GM23338 (cell line): ENCODE data around the gene HOXB5. TPM values are rescaled to one million over a fixed set of nuclear protein-coding genes. Genes with fewer than 3 reads are reported as not detected.

Experiments used
- ATAC-seq: fragments of 200-7000 bp; cut with Tn5 transposase; 3 replicates; pipeline ENCODE4 v1.9.1; 2020
- DNase-seq: peaks from one replicate; pipeline ENCODE4 v3.0.0-alpha.2; 2015; ENCODE audit warnings: low spot score
- H2AFZ ChIP-seq: fragments of 200-600 bp; sonication (generic); 2 replicates; pipeline ENCODE4 v1.8.0; 2016; ENCODE audit warnings: antibody characterized with exemption, mild to moderate bottlenecking, moderate library complexity
- H3F3A ChIP-seq: fragments of 200-600 bp; sonication (generic); replicated peaks from 2 replicates; pipeline ENCODE4 v1.8.0; 2017; ENCODE audit warnings: antibody characterized with exemption, mixed run types, low read depth
- H3K27ac ChIP-seq: fragments of 200-600 bp; sonication (generic); 2 replicates; pipeline ENCODE4 v1.6.1; 2016; ENCODE audit warnings: low read depth
- H3K27me3 ChIP-seq: fragments of 200-600 bp; sonication (generic); 2 replicates; pipeline ENCODE4 v1.8.0; 2016; ENCODE audit warnings: mild to moderate bottlenecking, mixed run types, moderate library complexity; ENCODE audit not compliant: insufficient read depth
- H3K36me3 ChIP-seq: fragments of 200-600 bp; sonication (generic); 2 replicates; pipeline ENCODE4 v1.8.0; 2016; ENCODE audit warnings: mild to moderate bottlenecking; ENCODE audit not compliant: insufficient read depth
- H3K4me1 ChIP-seq: fragments of 200-600 bp; sonication (generic); 2 replicates; pipeline ENCODE4 v1.8.0; 2016; ENCODE audit warnings: mild to moderate bottlenecking, moderate library complexity; ENCODE audit not compliant: insufficient read depth
- H3K4me2 ChIP-seq: fragments of 200-600 bp; sonication (generic); 2 replicates; pipeline ENCODE4 v1.7.1; 2017; ENCODE audit warnings: mixed run types
- H3K4me3 ChIP-seq: fragments of 200-600 bp; sonication (generic); 2 replicates; pipeline ENCODE4 v1.6.1; 2016; ENCODE audit warnings: mixed run types
- H3K79me2 ChIP-seq: fragments of 200-600 bp; sonication (generic); replicated peaks from 2 replicates; pipeline ENCODE4 v1.8.0; 2017; ENCODE audit warnings: mild to moderate bottlenecking; ENCODE audit not compliant: insufficient read depth
- H3K9me2 ChIP-seq: fragments of 200-600 bp; sonication (generic); 2 replicates; pipeline ENCODE4 v1.8.0; 2017; ENCODE audit not compliant: insufficient read depth
- H4K20me1 ChIP-seq: fragments of 200-600 bp; sonication (generic); replicated peaks from 2 replicates; pipeline ENCODE4 v1.8.0; 2017; ENCODE audit warnings: mild to moderate bottlenecking; ENCODE audit not compliant: insufficient read depth
- H3K27ac Mint-ChIP-seq: 2 replicates; pipeline ENCODE4 v1.8.0; 2020; ENCODE audit warnings: inconsistent platforms, mild to moderate bottlenecking, moderate library complexity, mixed read lengths
- H3K27me3 Mint-ChIP-seq: 3 replicates; pipeline ENCODE4 v1.8.0; 2022; ENCODE audit warnings: low read depth, mild to moderate bottlenecking, moderate library complexity, mixed read lengths, inconsistent platforms; ENCODE audit not compliant: insufficient read depth, poor library complexity
- H3K36me3 Mint-ChIP-seq: 3 replicates; pipeline ENCODE4 v1.8.0; 2021; ENCODE audit warnings: low read depth, mild to moderate bottlenecking, inconsistent platforms, moderate library complexity, mixed read lengths
- H3K4me1 Mint-ChIP-seq: 3 replicates; pipeline ENCODE4 v1.8.0; 2020; ENCODE audit warnings: mild to moderate bottlenecking, inconsistent platforms, mixed read lengths
- H3K4me3 Mint-ChIP-seq: 3 replicates; pipeline ENCODE4 v1.8.0; 2021; ENCODE audit warnings: moderate library complexity, mild to moderate bottlenecking, inconsistent platforms, mixed read lengths
- H3K9me3 Mint-ChIP-seq: 3 replicates; pipeline ENCODE4 v1.8.0; 2020; ENCODE audit warnings: moderate library complexity, mild to moderate bottlenecking, inconsistent platforms, mixed read lengths
- CTCF ChIP-seq, 2 experiments: fragments of 200-600 bp in 1 of 2; sonication (generic) in 1 of 2; conservative IDR thresholded peaks; 2 replicates each; pipeline versions ENCODE4 v1.5.1 to v1.6.1; 2016 to 2017; ENCODE audit warnings: antibody characterized with exemption in 2 of 2, low read depth in 2 of 2, mild to moderate bottlenecking in 2 of 2, moderate library complexity in 1 of 2
- ETS1 ChIP-seq: IDR thresholded peaks from 2 replicates; pipeline ENCODE4 v1.6.1; 2016; ENCODE audit warnings: antibody characterized with exemption
- EZH2 ChIP-seq: fragments of 200-600 bp; sonication (generic); IDR thresholded peaks from one replicate; pipeline ENCODE4 v1.8.0; 2017; ENCODE audit warnings: antibody characterized with exemption, mild to moderate bottlenecking, low read depth; ENCODE audit not compliant: unreplicated experiment
- EZH2phosphoT487 ChIP-seq: fragments of 200-600 bp; sonication (generic); IDR thresholded peaks from one replicate; pipeline ENCODE4 v1.8.1; 2018; ENCODE audit warnings: antibody characterized with exemption; ENCODE audit not compliant: unreplicated experiment
- JUNB ChIP-seq: IDR thresholded peaks from one replicate; pipeline ENCODE4 v1.6.1; 2016; ENCODE audit warnings: antibody characterized with exemption; ENCODE audit not compliant: unreplicated experiment
- POLR2AphosphoS5 ChIP-seq: IDR thresholded peaks from 2 replicates; pipeline ENCODE4 v1.6.1; 2016; ENCODE audit warnings: antibody characterized with exemption, low read depth
- REST ChIP-seq: IDR thresholded peaks from one replicate; pipeline ENCODE4 v1.6.1; 2018; ENCODE audit warnings: antibody characterized with exemption; ENCODE audit not compliant: unreplicated experiment
- STAT1 ChIP-seq: IDR thresholded peaks from one replicate; pipeline ENCODE4 v1.6.1; 2016; ENCODE audit warnings: antibody characterized with exemption; ENCODE audit not compliant: unreplicated experiment
- polyA plus RNA-seq: library from polyadenylated mRNA; unstranded; fragments of >200 nt; fragmentation: Nextera tagmentation; extraction: Ambion mirVana; gene quantifications from 2 replicates; pipeline ENCODE4 v1.2.1, GENCODE V29; 2016
- total RNA-seq: library from RNA; depleted of rRNA; stranded (reverse); fragments of >200 nt; shearing (Covaris generic); gene quantifications from 2 replicates; pipeline ENCODE4 v1.2.3, GENCODE V29; 2014

HOXB5 gene
- total and polyA plus RNA-seq, 2 experiments from 2014 or later = not detected

- TF ChIP-seq REST = no peak
- no peak for TF ChIP-seq JUNB
Measured at GRCh38 chr17:48639136-48639535, 45.6 kb upstream of the HOXB5 start (continued).

GRCh38 chr17:48637323-48638260 lies 44.0 kb upstream of the HOXB5 start:
- peaks cover 16% of the 10 kb centered on the region for H3K4me1 Mint-ChIP-seq

More at GRCh38 chr17:48637323-48638260, 44.0 kb upstream of the HOXB5 start:
- Mint-ChIP-seq H3K27me3 (peaks cover 100% of the 10 kb centered on the region), H3K27ac (no peak overlapping the region), H3K9me3 (peaks cover 3% of the 10 kb centered on the region), H3K4me3 (no peak overlapping the region), H3K36me3 (no peaks in the 10 kb centered on the region)
- H3K27me3 ChIP-seq = peaks cover 100% of the 10 kb centered on the region
- peaks cover 65% of the 10 kb centered on the region for H4K20me1 ChIP-seq
- DNase-seq = peak; percentile 1
- H2AFZ ChIP-seq = no peak overlapping the region
- TF ChIP-seq ETS1 (no peak), STAT1 (no peak), POLR2AphosphoS5 (no peak), EZH2 (peak; percentile 51), EZH2phosphoT487 (no peak), CTCF (conservative IDR thresholded peaks at IDR 0.05; ENCODE audit: low read depth in 2 of 2) (no peak)
- no peaks in the 10 kb centered on the region for H3K79me2 ChIP-seq
- no peak overlapping the region for H3K4me3 ChIP-seq
- H3K27ac ChIP-seq = no peak overlapping the region
- peaks cover 46% of the 10 kb centered on the region for H3F3A ChIP-seq
- H3K4me2 ChIP-seq = no peak overlapping the region
- H3K9me2 ChIP-seq = no peaks in the 10 kb centered on the region
- no peak for ATAC-seq
- no peaks in the 10 kb centered on the region for H3K36me3 ChIP-seq
- peaks cover 21% of the 10 kb centered on the region for H3K4me1 ChIP-seq
